Erythroblast (primary cell): ENCODE measurements around the gene FBXL5.

Experiments
- DNase-seq, 2 experiments: peaks; one replicate each; lab custom pipeline; 2025; lab: John Stamatoyannopoulos, UW
- GATA1 ChIP-seq: IDR thresholded peaks from 2 replicates; pipeline ENCODE4 v1.6.1; 2011; ENCODE audit warnings: low read depth, mild to moderate bottlenecking, control low read depth, low read length, moderate library complexity
- POLR2A ChIP-seq: IDR thresholded peaks from 2 replicates; pipeline ENCODE4 v1.6.1; 2011; ENCODE audit warnings: mild to moderate bottlenecking, low read length

The FBXL5 gene, protein sequence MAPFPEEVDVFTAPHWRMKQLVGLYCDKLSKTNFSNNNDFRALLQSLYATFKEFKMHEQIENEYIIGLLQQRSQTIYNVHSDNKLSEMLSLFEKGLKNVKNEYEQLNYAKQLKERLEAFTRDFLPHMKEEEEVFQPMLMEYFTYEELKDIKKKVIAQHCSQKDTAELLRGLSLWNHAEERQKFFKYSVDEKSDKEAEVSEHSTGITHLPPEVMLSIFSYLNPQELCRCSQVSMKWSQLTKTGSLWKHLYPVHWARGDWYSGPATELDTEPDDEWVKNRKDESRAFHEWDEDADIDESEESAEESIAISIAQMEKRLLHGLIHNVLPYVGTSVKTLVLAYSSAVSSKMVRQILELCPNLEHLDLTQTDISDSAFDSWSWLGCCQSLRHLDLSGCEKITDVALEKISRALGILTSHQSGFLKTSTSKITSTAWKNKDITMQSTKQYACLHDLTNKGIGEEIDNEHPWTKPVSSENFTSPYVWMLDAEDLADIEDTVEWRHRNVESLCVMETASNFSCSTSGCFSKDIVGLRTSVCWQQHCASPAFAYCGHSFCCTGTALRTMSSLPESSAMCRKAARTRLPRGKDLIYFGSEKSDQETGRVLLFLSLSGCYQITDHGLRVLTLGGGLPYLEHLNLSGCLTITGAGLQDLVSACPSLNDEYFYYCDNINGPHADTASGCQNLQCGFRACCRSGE

DNA sequence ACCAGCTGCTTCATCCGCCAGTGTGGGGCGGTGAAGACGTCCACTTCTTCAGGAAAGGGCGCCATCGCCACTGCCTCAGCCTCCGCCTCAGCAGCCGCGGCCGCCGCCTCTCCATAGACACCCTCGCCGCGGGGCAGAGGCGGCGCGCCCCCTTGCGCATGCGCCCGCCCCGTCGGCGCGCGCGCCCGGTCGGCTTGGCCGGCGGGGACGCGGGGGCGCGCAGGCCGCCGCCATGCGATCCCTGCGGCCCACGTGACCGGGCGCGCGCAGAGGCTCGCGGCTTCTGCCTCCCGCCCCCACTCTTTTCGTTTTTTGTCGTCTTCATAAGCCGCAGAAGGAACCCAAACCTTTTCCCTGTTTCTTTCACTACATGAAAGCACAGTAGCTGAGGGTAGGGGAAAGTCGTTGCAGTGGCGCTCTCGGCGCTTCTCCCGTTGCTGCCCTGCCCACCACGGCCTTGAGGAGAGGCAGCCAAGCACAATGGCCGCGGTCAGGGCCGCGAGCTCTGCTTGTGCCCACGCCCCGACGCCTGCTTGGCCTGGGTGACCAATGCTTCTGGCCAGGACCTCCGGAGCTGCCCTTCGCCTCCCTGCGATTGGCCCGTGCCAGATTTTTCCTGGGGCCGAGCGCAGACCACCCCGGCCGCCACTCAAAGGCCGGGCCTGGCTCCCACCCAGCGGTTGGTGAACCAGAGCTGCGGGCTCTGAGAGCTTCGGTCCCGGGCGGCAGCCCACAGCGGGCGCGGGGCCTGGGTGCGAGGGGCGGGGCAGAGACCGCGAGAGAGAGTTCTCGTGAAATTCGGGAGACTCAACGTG, at the start of gene FBXL5:
Gene FBXL5, minus strand, starts transcription at position 135 of the 815 bp plus-strand sequence. Its CDS starts 70 bp downstream, at position 65.
- DNase-seq, result peak; percentile 92 to 95
- TF ChIP-seq POLR2A (peak; percentile 86), GATA1 (no peak)

DNA sequence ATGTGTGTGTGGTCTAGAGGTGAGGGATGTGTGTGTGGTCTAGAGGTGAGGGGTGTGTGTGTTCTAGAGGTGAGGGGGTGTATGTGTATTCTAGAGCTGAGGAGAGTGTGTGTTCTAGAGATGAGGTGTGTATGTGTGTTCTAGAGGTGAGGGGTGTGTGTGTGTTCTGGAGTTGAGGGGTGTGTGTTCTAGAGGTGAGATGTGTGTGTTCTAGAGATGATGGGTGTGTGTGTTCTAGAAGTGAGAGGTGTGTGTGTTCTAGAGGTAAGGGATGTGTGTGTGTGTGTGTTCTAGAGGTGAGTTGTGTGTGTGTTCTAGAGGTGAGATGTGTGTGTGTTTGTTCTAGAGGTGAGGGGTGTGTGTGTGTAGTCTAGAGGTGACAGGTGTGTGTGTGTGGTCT, 49.0 kb upstream of the FBXL5 start:
- DNase-seq, result peak in 1 of 2 experiments; percentile 7
- TF ChIP-seq POLR2A, result no peak
- no peak for TF ChIP-seq GATA1

DNA sequence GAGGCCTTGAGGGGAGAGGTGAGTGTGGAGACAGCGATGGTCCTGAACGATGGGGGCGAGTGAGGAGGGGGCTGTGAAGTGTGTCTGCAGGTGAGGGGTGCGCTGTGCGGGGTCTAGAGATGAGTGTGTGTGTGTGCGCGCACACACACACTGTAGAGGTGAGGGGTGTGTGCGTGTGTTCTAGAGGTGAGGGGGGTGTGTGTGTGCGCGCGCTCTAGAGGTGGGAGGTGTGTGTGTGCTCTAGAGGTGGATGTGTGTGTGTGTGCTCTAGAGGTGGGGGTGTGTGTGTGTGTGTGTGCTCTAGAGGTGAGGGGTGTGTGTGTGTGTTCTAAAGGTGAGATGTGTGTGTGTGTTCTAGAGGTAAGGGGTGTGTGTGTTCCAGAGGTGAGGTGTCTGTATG, 48.3 kb upstream of the FBXL5 start:
- TF ChIP-seq GATA1 (no peak), POLR2A (no peak)
- DNase-seq, result no peak

DNA sequence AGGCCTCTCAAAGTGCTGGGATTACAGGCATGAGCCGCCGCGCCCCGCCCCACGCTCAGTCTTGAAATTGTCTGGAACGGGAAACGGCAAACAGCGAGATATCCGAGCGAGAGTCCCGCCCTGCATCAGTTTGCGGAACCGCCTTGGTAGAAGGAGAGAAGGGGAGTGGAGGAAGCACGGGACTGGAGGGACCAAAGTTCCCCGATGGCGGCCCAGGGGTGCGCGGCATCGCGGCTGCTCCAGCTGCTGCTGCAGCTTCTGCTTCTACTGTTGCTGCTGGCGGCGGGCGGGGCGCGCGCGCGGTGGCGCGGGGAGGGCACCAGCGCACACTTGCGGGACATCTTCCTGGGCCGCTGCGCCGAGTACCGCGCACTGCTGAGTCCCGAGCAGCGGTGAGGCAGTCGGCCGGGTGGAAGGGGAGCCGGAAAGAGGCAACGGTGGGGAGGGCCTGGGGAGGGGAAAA, 47.8 kb upstream of the FBXL5 start, which contains the start of gene BST1:
Gene BST1, plus strand, starts transcription at position 125 of the 463 bp plus-strand sequence. Its CDS starts 80 bp downstream, at position 205.
- TF ChIP-seq GATA1, result no peak
- TF ChIP-seq POLR2A, result no peak
- peak; percentile 28 to 39 for DNase-seq

DNA sequence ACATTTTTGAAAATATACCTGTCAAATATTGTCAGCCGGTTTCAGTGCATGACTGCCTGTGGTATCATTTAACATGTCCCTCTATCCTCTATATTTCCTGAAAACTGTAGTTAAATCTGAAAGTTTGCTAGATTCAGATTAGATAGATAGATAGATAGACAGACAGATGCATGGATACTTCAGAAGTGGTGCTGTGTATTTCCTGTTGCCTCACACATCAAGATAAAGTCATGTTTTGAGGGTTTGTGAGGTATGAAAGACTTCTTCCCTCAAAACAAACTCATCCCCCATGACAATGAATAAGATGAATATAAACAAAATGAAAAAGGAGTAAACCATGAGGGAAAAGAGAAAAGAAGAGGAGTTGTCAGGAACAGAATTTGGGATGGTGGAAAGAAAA, 41.7 kb upstream of the FBXL5 start:
- DNase-seq, result no peak
- TF ChIP-seq POLR2A (no peak), GATA1 (no peak)

DNA sequence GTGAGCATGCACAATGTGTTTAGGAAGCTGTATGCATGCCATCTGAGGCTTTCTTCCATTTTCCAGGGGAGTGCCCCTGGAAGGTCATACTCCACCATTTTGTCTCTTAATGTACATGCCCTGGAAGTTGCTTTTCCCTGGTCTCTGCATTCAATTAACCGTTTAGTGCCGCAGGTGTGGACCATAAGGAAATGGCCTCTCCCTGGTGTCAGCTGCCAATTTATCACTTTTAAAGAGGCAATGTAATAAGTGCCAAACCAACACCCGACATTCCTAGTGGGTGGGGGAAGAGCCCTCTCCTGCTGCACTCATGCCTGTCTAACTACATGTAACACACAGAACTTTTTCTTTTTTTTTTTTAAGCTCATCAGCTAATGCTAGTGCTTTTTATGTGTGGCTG, 40.6 kb upstream of the FBXL5 start:
- TF ChIP-seq GATA1 (no peak), POLR2A (no peak)
- DNase-seq, result no peak

DNA sequence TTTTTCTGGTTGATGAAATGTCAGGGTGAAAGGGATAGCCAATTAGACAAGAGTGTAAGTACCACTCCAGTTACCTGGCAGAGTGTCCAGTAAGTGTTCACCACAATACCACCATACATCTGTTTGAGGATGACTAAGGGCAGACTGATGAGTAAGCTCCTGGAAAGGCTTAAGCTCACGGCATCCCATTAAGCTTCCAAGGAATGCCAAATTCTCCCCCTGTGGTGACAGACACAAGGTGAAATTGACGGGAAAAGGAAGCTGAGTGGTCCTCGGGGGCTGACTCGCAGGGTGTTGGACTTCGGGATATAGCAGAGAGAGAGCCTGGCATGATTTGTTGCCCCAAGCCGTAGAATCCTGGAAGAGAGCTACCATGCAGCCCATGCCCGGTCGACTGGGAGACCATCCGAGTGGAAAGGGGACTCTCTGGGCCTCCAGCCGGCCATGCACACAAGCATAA, 40.1 kb upstream of the FBXL5 start:
- DNase-seq, result no peak
- TF ChIP-seq POLR2A, result no peak

DNA sequence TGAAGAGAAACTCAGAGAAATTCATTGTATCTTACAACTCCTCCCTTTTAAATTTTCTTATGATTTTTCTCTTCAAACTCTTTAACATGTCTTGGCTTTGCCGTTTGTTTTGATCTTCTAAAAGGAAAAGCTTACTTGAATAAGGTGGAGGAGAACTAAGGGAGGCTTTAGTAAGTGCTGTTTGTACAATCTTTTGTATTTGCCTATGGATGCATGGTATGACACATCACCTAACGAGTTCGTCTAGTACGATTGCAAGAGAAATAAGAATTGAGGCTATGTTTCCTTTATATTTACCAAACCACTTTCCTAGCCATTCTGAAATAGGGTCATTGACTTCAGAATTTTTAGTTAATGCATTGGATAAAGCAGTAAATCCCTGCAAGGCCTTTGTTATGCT, 39.3 kb upstream of the FBXL5 start:
- TF ChIP-seq POLR2A (no peak), GATA1 (no peak)
- DNase-seq, result no peak

DNA sequence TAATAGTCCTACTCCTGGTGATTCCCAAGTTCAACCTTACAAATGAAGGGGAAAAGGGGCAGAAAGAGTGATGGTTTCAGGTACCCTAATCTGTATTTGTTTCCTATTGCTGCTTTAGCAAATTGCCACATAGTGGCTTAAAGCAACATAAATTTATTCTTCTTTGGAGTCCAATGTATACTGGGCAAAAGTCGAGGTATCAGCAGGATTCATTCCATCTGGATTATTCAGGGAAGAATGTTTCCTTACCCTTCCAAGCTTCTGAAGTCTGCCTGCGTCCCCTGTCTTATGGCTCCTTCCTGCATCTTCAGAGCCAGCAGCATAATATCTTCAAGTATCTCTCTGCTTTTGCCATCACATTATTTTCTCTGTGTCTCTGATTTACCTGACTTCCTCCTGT, 37.4 kb upstream of the FBXL5 start:
- TF ChIP-seq POLR2A, result no peak
- no peak for TF ChIP-seq GATA1
- no peak for DNase-seq

DNA sequence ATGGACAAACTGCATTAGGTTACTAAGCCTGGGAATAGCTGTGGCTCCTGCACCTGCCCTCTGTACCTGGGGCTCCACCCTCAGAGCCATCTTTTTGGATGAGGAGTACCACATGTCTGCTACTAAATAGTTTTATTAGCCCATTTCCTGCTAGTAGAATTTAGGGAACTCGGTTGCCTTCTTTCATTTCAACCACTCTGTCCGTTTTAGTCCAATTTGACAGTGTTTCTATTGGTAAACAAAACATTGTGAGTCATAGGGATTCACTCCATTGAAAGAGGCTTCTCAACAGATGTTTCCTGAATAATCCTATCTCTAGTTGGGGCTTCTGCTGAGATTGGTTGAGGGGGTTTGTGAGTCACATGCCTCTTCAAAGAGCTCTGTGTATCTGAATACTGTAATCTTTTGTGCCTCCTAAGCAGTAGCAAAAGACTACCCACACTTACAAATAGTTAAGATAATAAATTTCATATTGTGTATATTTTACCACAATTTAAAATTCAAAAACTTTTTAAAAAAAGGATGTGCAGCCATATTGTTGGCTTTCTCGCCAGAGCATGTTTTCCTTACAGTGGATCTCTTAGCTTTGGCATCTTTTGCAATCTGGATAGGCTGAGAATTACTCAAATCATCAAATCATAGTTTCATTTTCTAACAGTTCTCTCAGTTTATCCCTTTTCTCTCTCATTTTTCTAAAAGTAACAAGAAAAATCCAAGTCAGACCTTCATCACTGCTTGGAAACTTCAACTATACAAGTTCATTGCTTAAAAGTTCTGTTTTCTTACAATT, 36.4 kb upstream of the FBXL5 start:
- DNase-seq, result no peak
- TF ChIP-seq POLR2A (no peak), GATA1 (no peak)

DNA sequence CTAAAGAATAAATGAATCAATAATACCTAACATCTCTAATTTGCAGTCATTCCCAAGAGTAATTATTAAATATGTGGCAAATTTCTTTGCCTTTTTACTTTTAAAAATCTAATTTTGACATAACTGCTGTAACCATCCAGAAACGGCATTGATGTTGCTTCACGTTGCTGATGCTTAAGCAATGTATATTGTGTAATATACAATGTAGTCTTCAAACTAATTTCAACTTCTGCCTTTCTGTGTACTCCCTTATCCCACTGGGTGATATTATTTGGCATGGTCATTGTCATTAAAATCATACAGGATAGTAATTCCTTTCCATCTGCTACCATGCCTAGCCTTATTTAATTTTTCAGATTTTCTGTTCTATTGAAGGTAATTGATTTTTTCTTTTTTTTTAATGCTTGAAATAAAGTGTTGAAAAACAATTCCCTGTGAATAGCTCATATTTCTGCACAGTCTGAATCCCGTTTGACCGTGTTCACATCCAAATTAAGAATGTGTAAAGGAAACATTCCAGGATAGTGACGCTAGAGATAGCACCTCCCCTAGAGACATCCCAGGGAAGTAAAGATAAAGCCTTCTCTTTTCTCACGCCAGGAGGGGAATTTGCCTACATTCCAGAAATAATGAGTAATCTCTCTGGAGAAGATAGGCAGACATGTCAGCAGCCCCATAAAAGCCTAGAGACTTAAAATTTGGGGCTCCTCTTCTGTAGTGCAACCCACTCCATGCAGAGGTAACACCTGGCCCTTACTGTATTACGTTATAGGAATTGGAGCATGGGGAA, 35.1 kb upstream of the FBXL5 start:
- DNase-seq, result no peak

DNA sequence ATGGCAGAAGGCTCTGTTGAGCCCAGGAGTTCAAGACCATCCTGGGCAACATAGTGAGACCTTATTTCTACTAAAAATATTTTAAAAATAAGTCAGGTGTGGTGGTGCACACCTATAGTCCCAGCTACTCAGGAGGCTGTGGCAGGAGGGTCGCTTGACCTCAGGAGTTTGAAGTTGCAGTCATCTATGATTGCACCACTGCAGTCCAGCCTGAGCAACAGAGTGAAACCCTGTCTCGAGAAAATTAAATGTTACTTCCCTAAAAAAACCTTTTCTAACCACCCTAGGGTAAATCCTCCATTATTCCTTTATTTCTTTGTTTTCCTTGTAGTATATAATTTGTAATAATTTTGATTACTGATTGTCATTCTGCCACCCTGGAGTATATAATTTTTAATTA, 34.4 kb upstream of the FBXL5 start:
- TF ChIP-seq GATA1 (no peak), POLR2A (no peak)
- DNase-seq, result no peak

More for the DNA sequence above, 35.1 kb upstream of the FBXL5 start:
- TF ChIP-seq GATA1 (no peak), POLR2A (no peak)
